Neuronal stem cell (in vitro differentiated cells): ENCODE measurements around the gene ANKRD33B.

ENCODE experiments used
- DNase-seq: peaks from one replicate; pipeline ENCODE4 v3.0.0-alpha.2; 2013; ENCODE audit warnings: low spot score
- H2AFZ ChIP-seq: one replicate; pipeline ENCODE4 v1.6.1; 2013; ENCODE audit warnings: mild to moderate bottlenecking, low read length, inconsistent platforms
- H2AK5ac ChIP-seq: 2 replicates; pipeline ENCODE4 v1.6.1; 2013; ENCODE audit warnings: low read depth, mild to moderate bottlenecking, inconsistent platforms, low read length, moderate library complexity, mixed read lengths
- H2BK120ac ChIP-seq: 2 replicates; pipeline ENCODE4 v1.6.1; 2013; ENCODE audit warnings: low read depth, mild to moderate bottlenecking, inconsistent platforms, low read length, moderate library complexity, mixed read lengths
- H2BK12ac ChIP-seq: one replicate; pipeline ENCODE4 v1.6.1; 2013; ENCODE audit warnings: low read length, inconsistent platforms
- H2BK15ac ChIP-seq: 2 replicates; pipeline ENCODE4 v1.6.1; 2013; ENCODE audit warnings: mild to moderate bottlenecking, low read length, inconsistent platforms, mixed read lengths
- H2BK5ac ChIP-seq: one replicate; pipeline ENCODE4 v1.6.1; 2013; ENCODE audit warnings: inconsistent platforms, mild to moderate bottlenecking, low read length, moderate library complexity
- H3K14ac ChIP-seq: one replicate; pipeline ENCODE4 v1.6.1; 2013; ENCODE audit warnings: low read length, inconsistent platforms
- H3K18ac ChIP-seq: 2 replicates; pipeline ENCODE4 v1.6.1; 2013; ENCODE audit warnings: low read length, inconsistent platforms
- H3K23ac ChIP-seq: 2 replicates; pipeline ENCODE4 v1.6.1; 2013; ENCODE audit warnings: low read depth, mild to moderate bottlenecking, mixed read lengths, low read length, inconsistent platforms; ENCODE audit not compliant: poor library complexity
- H3K27ac ChIP-seq: replicated peaks from 3 replicates; pipeline ENCODE4 v1.5.1; 2013; ENCODE audit warnings: low read length, inconsistent platforms
- H3K27me3 ChIP-seq, 3 experiments: 2 replicates each; pipeline ENCODE4 v1.6.1; 2013; ENCODE audit warnings: low read length in 3 of 3, mild to moderate bottlenecking in 2 of 3, inconsistent platforms in 1 of 3, low read depth in 1 of 3, mixed read lengths in 1 of 3, moderate library complexity in 1 of 3; ENCODE audit not compliant: control insufficient read depth in 3 of 3, insufficient read depth in 3 of 3
- H3K36me3 ChIP-seq, 2 donors: replicated peaks in 1 of 2; 2 replicates each; pipeline ENCODE4 v1.6.1; 2013; ENCODE audit warnings: low read length in 2 of 2; ENCODE audit not compliant: control insufficient read depth in 2 of 2, insufficient read depth in 2 of 2
- H3K4ac ChIP-seq: 2 replicates; pipeline ENCODE4 v1.6.1; 2013; ENCODE audit warnings: inconsistent platforms, mild to moderate bottlenecking, low read length, moderate library complexity
- H3K4me1 ChIP-seq, 2 donors: 1 replicate in 1 of 2; 2 replicates in 1 of 2; pipeline ENCODE4 v1.6.1; 2013; ENCODE audit warnings: low read length in 2 of 2, low read depth in 1 of 2; ENCODE audit not compliant: control insufficient read depth in 2 of 2, insufficient read depth in 1 of 2
- H3K4me2 ChIP-seq: one replicate; pipeline ENCODE4 v1.6.1; 2013; ENCODE audit warnings: mild to moderate bottlenecking, low read length, inconsistent platforms; ENCODE audit not compliant: insufficient read depth, poor library complexity, severe bottlenecking
- H3K4me3 ChIP-seq, 2 donors: 2 replicates each; pipeline ENCODE4 v1.5.1; 2013; ENCODE audit warnings: low read length in 2 of 2, mild to moderate bottlenecking in 2 of 2, inconsistent platforms in 1 of 2, moderate library complexity in 1 of 2
- H3K79me1 ChIP-seq: one replicate; pipeline ENCODE4 v1.6.1; 2013; ENCODE audit warnings: low read depth, mild to moderate bottlenecking, inconsistent platforms, low read length, moderate library complexity
- H3K9ac ChIP-seq: one replicate; pipeline ENCODE4 v1.6.1; 2013; ENCODE audit warnings: mild to moderate bottlenecking, low read depth, low read length, inconsistent platforms; ENCODE audit not compliant: poor library complexity
- H3K9me3 ChIP-seq, 2 donors: replicated peaks in 1 of 2; 2 replicates each; pipeline versions ENCODE3 to v1.6.1; 2013; ENCODE audit warnings: low read length in 2 of 2, mild to moderate bottlenecking in 2 of 2, inconsistent platforms in 1 of 2, low read depth in 1 of 2, mixed read lengths in 1 of 2, moderate library complexity in 1 of 2; ENCODE audit not compliant: control insufficient read depth in 2 of 2, insufficient read depth in 1 of 2
- H4K8ac ChIP-seq: one replicate; pipeline ENCODE4 v1.6.1; 2013; ENCODE audit warnings: low read depth, mild to moderate bottlenecking, inconsistent platforms, low read length, moderate library complexity
- H4K91ac ChIP-seq: one replicate; pipeline ENCODE4 v1.6.1; 2013; ENCODE audit warnings: low read length, low read depth, mild to moderate bottlenecking, inconsistent platforms; ENCODE audit not compliant: poor library complexity
- WGBS, 2 donors: extraction: QIAGEN DNeasy Blood & Tissue Kit; methylation state at CpG; one replicate each; pipeline ENCODE4 v1.1.7; 2013; ENCODE audit warnings: missing lambda C conversion rate in 2 of 2, mixed read lengths in 1 of 2; ENCODE audit not compliant: insufficient read length in 2 of 2, insufficient replicate concordance in 1 of 2; ENCODE audit errors: extremely low coverage in 2 of 2; 5-methylcytosine and 5-hydroxymethylcytosine counted together

ANKRD33B gene

GRCh38 chr5:10666531-10667299, 102.8 kb downstream of the ANKRD33B start:
- no peak overlapping the region for H3K4me3 ChIP-seq
- peak overlapping the region; percentile 11 for H3K18ac ChIP-seq
- peak overlapping the region; percentile 49 for H2AFZ ChIP-seq
- WGBS, 2 donors, result no CpG with 5 or more reads among the region's 7 CpGs
- no peak overlapping the region for H2BK5ac ChIP-seq
- H2BK15ac ChIP-seq, result no peak overlapping the region
- no peaks in the 10 kb centered on the region for H3K9me3 ChIP-seq
- no peak overlapping the region for H2AK5ac ChIP-seq
- H3K23ac ChIP-seq, result no peak overlapping the region
- H3K4me1 ChIP-seq, result peaks cover 4 to 16% of the 10 kb centered on the region in 2 donors
- H3K27me3 ChIP-seq, result no peaks in the 10 kb centered on the region
- H4K8ac ChIP-seq, result no peak overlapping the region
- H3K4me2 ChIP-seq, result no peak overlapping the region
- no peak overlapping the region for H3K4ac ChIP-seq
- DNase-seq, result no peak
- H2BK12ac ChIP-seq, result no peak overlapping the region
- no peaks in the 10 kb centered on the region for H3K79me1 ChIP-seq
- H2BK120ac ChIP-seq, result no peak overlapping the region
- no peak overlapping the region for H3K14ac ChIP-seq
- H3K9ac ChIP-seq, result peak overlapping the region; percentile 47
- H3K36me3 ChIP-seq, result no peaks in the 10 kb centered on the region
- no peak overlapping the region for H4K91ac ChIP-seq
- no peak overlapping the region for H3K27ac ChIP-seq

- Histone ChIP-seq H3K4me3 (no peak overlapping the region), H3K4me2 (no peak overlapping the region), H3K27ac (no peak overlapping the region), H3K36me3 (no peaks in the 10 kb centered on the region), H3K4me1 (peaks cover 2 to 11% of the 10 kb centered on the region in 2 donors), H2AK5ac (no peak overlapping the region), H3K14ac (no peak overlapping the region), H3K79me1 (no peaks in the 10 kb centered on the region), H2BK120ac (no peak overlapping the region), H3K27me3 (no peaks in the 10 kb centered on the region), H2BK12ac (no peak overlapping the region), H3K4ac (no peak overlapping the region), H2BK5ac (no peak overlapping the region), H3K9ac (no peak overlapping the region), H2AFZ (no peak overlapping the region), H3K18ac (no peak overlapping the region), H2BK15ac (no peak overlapping the region), H4K91ac (no peak overlapping the region), H4K8ac (no peak overlapping the region), H3K9me3 (no peaks in the 10 kb centered on the region), H3K23ac (no peak overlapping the region)
- no CpG with 5 or more reads among the region's 6 CpGs for WGBS, 2 donors
- no peak for DNase-seq
Observed at GRCh38 chr5:10667431-10668057, 103.7 kb downstream of the ANKRD33B start.

- WGBS, 2 donors, result no CpG with 5 or more reads among the region's 4 CpGs
- no peak overlapping the region for H4K8ac ChIP-seq
- H2AK5ac ChIP-seq, result no peak overlapping the region
- H3K4me3 ChIP-seq, result no peak overlapping the region
- no peak overlapping the region for H3K9ac ChIP-seq
- H3K14ac ChIP-seq, result no peak overlapping the region
- no peak overlapping the region for H4K91ac ChIP-seq
- no peak for DNase-seq
- no peak overlapping the region for H2AFZ ChIP-seq
- H3K23ac ChIP-seq, result no peak overlapping the region
- H3K79me1 ChIP-seq, result no peaks in the 10 kb centered on the region
- no peak overlapping the region for H2BK12ac ChIP-seq
- H3K18ac ChIP-seq, result no peak overlapping the region
- H3K4ac ChIP-seq, result no peak overlapping the region
- no peak overlapping the region for H3K27ac ChIP-seq
- no peak overlapping the region for H3K4me2 ChIP-seq
- H2BK5ac ChIP-seq, result no peak overlapping the region
- H3K9me3 ChIP-seq, result no peaks in the 10 kb centered on the region
- no peaks in the 10 kb centered on the region for H3K36me3 ChIP-seq
- H3K27me3 ChIP-seq, result no peaks in the 10 kb centered on the region
- no peak overlapping the region for H2BK120ac ChIP-seq
- H2BK15ac ChIP-seq, result no peak overlapping the region
- peaks cover 0 to 7% of the 10 kb centered on the region in 2 donors for H3K4me1 ChIP-seq
Observed at GRCh38 chr5:10668697-10669096, 104.8 kb downstream of the ANKRD33B start.

GRCh38 chr5:10669983-10670382, 106.1 kb downstream of the ANKRD33B start:
- Histone ChIP-seq H3K4me3 (no peak overlapping the region), H4K91ac (no peak overlapping the region), H3K9me3 (no peaks in the 10 kb centered on the region), H3K27me3 (no peaks in the 10 kb centered on the region), H3K79me1 (no peaks in the 10 kb centered on the region), H4K8ac (no peak overlapping the region), H2BK12ac (no peak overlapping the region), H2BK15ac (no peak overlapping the region), H2BK120ac (no peak overlapping the region), H2BK5ac (no peak overlapping the region), H3K18ac (no peak overlapping the region), H3K36me3 (no peaks in the 10 kb centered on the region), H3K27ac (no peak overlapping the region), H3K14ac (no peak overlapping the region), H2AFZ (no peak overlapping the region), H3K23ac (no peak overlapping the region), H3K9ac (peak overlapping the region; percentile 2), H3K4me2 (no peak overlapping the region), H3K4ac (no peak overlapping the region), H3K4me1 (peaks cover 0 to 5% of the 10 kb centered on the region in 2 donors), H2AK5ac (no peak overlapping the region)
- no peak for DNase-seq
- 100% methylated on average over 1 of the region's 1 CpG; no CpG with 5 or more reads in 1 of the 2 donors for WGBS, 2 donors
